Loucy (cell line): ENCODE results near the gene CHRD.

Experiments used
- H2AFZ ChIP-seq: fragments of 200-600 bp; sonication (generic); 2 replicates; pipeline ENCODE4 v1.6.0; 2016; ENCODE audit warnings: antibody characterized with exemption, mild to moderate bottlenecking, low read length, moderate library complexity
- H3F3A ChIP-seq: fragments of 200-600 bp; 2 replicates; pipeline ENCODE4 v1.6.0; 2016; ENCODE audit warnings: antibody characterized with exemption, low read depth, mild to moderate bottlenecking
- H3K27me3 ChIP-seq: fragments of 200-600 bp; sonication (generic); 2 replicates; pipeline ENCODE4 v1.6.1; 2014; ENCODE audit warnings: low read length, mild to moderate bottlenecking; ENCODE audit not compliant: insufficient read depth, poor library complexity, severe bottlenecking
- H3K36me3 ChIP-seq: fragments of 200-600 bp; sonication (generic); 2 replicates; pipeline ENCODE4 v1.6.1; 2016; ENCODE audit warnings: low read length; ENCODE audit not compliant: insufficient read depth
- H3K4me1 ChIP-seq: fragments of 200-600 bp; sonication (generic); 2 replicates; pipeline ENCODE4 v1.5.1; 2014; ENCODE audit warnings: low read length, mild to moderate bottlenecking; ENCODE audit not compliant: insufficient read depth, poor library complexity, severe bottlenecking
- H3K4me2 ChIP-seq: fragments of 200-600 bp; sonication (generic); 2 replicates; pipeline ENCODE4 v1.6.0; 2014; ENCODE audit warnings: antibody characterized with exemption, low read length, low read depth, mild to moderate bottlenecking; ENCODE audit not compliant: poor library complexity, severe bottlenecking
- H3K4me3 ChIP-seq: fragments of 200-600 bp; sonication (generic); 2 replicates; pipeline ENCODE4 v1.5.1; 2014; ENCODE audit warnings: low read length, mild to moderate bottlenecking, mixed read lengths; ENCODE audit not compliant: poor library complexity, severe bottlenecking
- H3K79me2 ChIP-seq: fragments of 200-600 bp; sonication (generic); 2 replicates; pipeline ENCODE4 v1.6.1; 2014; ENCODE audit warnings: low read length; ENCODE audit not compliant: insufficient read depth
- H3K9ac ChIP-seq: fragments of 200-600 bp; sonication (generic); 2 replicates; pipeline ENCODE4 v1.6.0; 2014; ENCODE audit warnings: mild to moderate bottlenecking, low read depth, low read length, moderate library complexity; ENCODE audit not compliant: poor library complexity, severe bottlenecking
- H3K9me2 ChIP-seq: fragments of 200-600 bp; sonication (generic); replicated peaks from 2 replicates; pipeline ENCODE4 v1.6.1; 2016; ENCODE audit warnings: low read depth, low read length, mixed read lengths
- H3K9me3 ChIP-seq: fragments of 200-600 bp; sonication (generic); 2 replicates; pipeline ENCODE4 v1.6.1; 2014; ENCODE audit warnings: mild to moderate bottlenecking, antibody characterized with exemption, low read length, low read depth; ENCODE audit not compliant: insufficient read depth
- H4K20me1 ChIP-seq: fragments of 200-600 bp; sonication (generic); 2 replicates; pipeline ENCODE4 v1.6.0; 2014; ENCODE audit warnings: antibody characterized with exemption, low read length, mild to moderate bottlenecking; ENCODE audit not compliant: insufficient read depth, poor library complexity, severe bottlenecking
- CTCF ChIP-seq: fragments of 200-600 bp; sonication (generic); conservative IDR thresholded peaks from 2 replicates; pipeline ENCODE4 v1.5.1; 2014; ENCODE audit warnings: mild to moderate bottlenecking, antibody characterized with exemption, low read length
- EZH2phosphoT487 ChIP-seq: fragments of 200-600 bp; IDR thresholded peaks from 2 replicates; pipeline ENCODE4 v1.6.1; 2018; ENCODE audit warnings: antibody characterized with exemption, mild to moderate bottlenecking, moderate library complexity, borderline replicate concordance

The CHRD gene

GRCh38 chr3:184355261-184356040, 24.4 kb upstream of the CHRD start:
- Histone ChIP-seq H3K9me3 (no peaks in the 10 kb centered on the region), H3K4me2 (no peak overlapping the region), H3K9me2 (no peaks in the 10 kb centered on the region), H3K4me1 (peaks cover 2% of the 10 kb centered on the region), H3K9ac (no peak overlapping the region), H4K20me1 (no peaks in the 10 kb centered on the region), H3K79me2 (no peaks in the 10 kb centered on the region), H3K4me3 (no peak overlapping the region), H3K27me3 (no peaks in the 10 kb centered on the region), H2AFZ (no peak overlapping the region), H3K36me3 (no peaks in the 10 kb centered on the region), H3F3A (no peaks in the 10 kb centered on the region)
- TF ChIP-seq EZH2phosphoT487 (no peak), CTCF (no peak)

GRCh38 chr3:184357248-184358123, 22.4 kb upstream of the CHRD start:
- no peak overlapping the region for H3K4me2 ChIP-seq
- H3K4me1 ChIP-seq, result peaks cover 10% of the 10 kb centered on the region
- H3K9ac ChIP-seq, result no peak overlapping the region
- no peak overlapping the region for H2AFZ ChIP-seq
- no peaks in the 10 kb centered on the region for H3K9me2 ChIP-seq
- H3K27me3 ChIP-seq, result no peaks in the 10 kb centered on the region
- H3K4me3 ChIP-seq, result no peak overlapping the region
- no peaks in the 10 kb centered on the region for H3K9me3 ChIP-seq
- no peaks in the 10 kb centered on the region for H4K20me1 ChIP-seq
- H3F3A ChIP-seq, result no peaks in the 10 kb centered on the region
- H3K79me2 ChIP-seq, result peaks cover 15% of the 10 kb centered on the region; the same call in 1 of the 2 replicates
- H3K36me3 ChIP-seq, result no peaks in the 10 kb centered on the region
- TF ChIP-seq CTCF, result no peak
- TF ChIP-seq EZH2phosphoT487, result no peak

GRCh38 chr3:184358124-184358767, 21.6 kb upstream of the CHRD start:
- H3K9me3 ChIP-seq, result no peaks in the 10 kb centered on the region
- H3K79me2 ChIP-seq, result peaks cover 15% of the 10 kb centered on the region; the same call in 1 of the 2 replicates
- H3K4me3 ChIP-seq, result no peak overlapping the region
- H4K20me1 ChIP-seq, result no peaks in the 10 kb centered on the region
- H3K4me1 ChIP-seq, result peaks cover 10% of the 10 kb centered on the region
- H3K9me2 ChIP-seq, result no peaks in the 10 kb centered on the region
- no peak overlapping the region for H3K4me2 ChIP-seq
- H3F3A ChIP-seq, result no peaks in the 10 kb centered on the region
- TF ChIP-seq EZH2phosphoT487 (no peak), CTCF (no peak)
- no peaks in the 10 kb centered on the region for H3K27me3 ChIP-seq
- H3K9ac ChIP-seq, result no peak overlapping the region
- H3K36me3 ChIP-seq, result no peaks in the 10 kb centered on the region
- H2AFZ ChIP-seq, result no peak overlapping the region
